Neural progenitor cell (in vitro differentiated cells): Measurements from ENCODE around the gene TRAF7.

ENCODE experiments used
- CTCF ChIP-seq: fragments of 200-600 bp; sonication (generic); IDR thresholded peaks from 2 replicates; pipeline ENCODE4 v1.5.1; 2017; ENCODE audit warnings: antibody characterized with exemption, mild to moderate bottlenecking
- EZH2 ChIP-seq: fragments of 200-600 bp; sonication (generic); IDR thresholded peaks from 2 replicates; pipeline ENCODE4 v1.6.1; 2017; ENCODE audit warnings: antibody characterized with exemption, mild to moderate bottlenecking, moderate library complexity

- TF ChIP-seq EZH2 (no peak), CTCF (no peak)
Observed at GRCh38 chr16:2184962-2185361, 29.4 kb downstream of the TRAF7 start.
